Measurements from ENCODE around the gene JPH3. TPM values are rescaled to one million over a fixed set of nuclear protein-coding genes. Genes with fewer than 3 reads are reported as not detected.
"Not testable (repeated sequence)": the region's sequence is repeated elsewhere in the genome, so short reads cannot be mapped to it uniquely, and the experiment has no call there.

Gene JPH3
- total and polyA plus RNA-seq, 2 donors: 0.53 to 0.95 TPM

- not testable (repeated sequence) for H3K4me3 ChIP-seq (ENCODE audit: low read depth, low read length); H3K27ac ChIP-seq (ENCODE audit: low read depth); H3K36me3 ChIP-seq (ENCODE audit: insufficient read depth); DNase-seq (ENCODE audit: extremely low spot score); H3K4me1 ChIP-seq (ENCODE audit: insufficient read depth)
- WGBS: 98% methylated on average over 28 of the region's 28 CpGs
Measured at GRCh38 chr16:87718831-87719230, 116.5 kb downstream of the JPH3 start.

- DNase-seq (ENCODE audit: extremely low spot score): no peak
- 98% methylated on average over 24 of the region's 24 CpGs for WGBS
- no peak overlapping the region for H3K4me3 ChIP-seq (ENCODE audit: low read depth, low read length)
- H3K27ac ChIP-seq (ENCODE audit: low read depth): no peak overlapping the region
- H3K36me3 ChIP-seq (ENCODE audit: insufficient read depth): no peaks in the 10 kb centered on the region
- H3K4me1 ChIP-seq (ENCODE audit: insufficient read depth): no peaks in the 10 kb centered on the region
Measured at GRCh38 chr16:87720446-87720845, 118.1 kb downstream of the JPH3 start.

GRCh38 chr16:87721622-87722585 is 119.6 kb downstream of the JPH3 start:
- WGBS: 84% methylated on average over 33 of the region's 33 CpGs
- H3K4me3 ChIP-seq (ENCODE audit: low read depth, low read length): no peak overlapping the region
- no peaks in the 10 kb centered on the region for H3K4me1 ChIP-seq (ENCODE audit: insufficient read depth)
- no peak for DNase-seq (ENCODE audit: extremely low spot score)
- H3K36me3 ChIP-seq (ENCODE audit: insufficient read depth): no peaks in the 10 kb centered on the region
- H3K27ac ChIP-seq (ENCODE audit: low read depth): no peak overlapping the region

GRCh38 chr16:87722590-87723225 is 120.4 kb downstream of the JPH3 start:
- no peak overlapping the region for H3K4me3 ChIP-seq (ENCODE audit: low read depth, low read length)
- H3K4me1 ChIP-seq (ENCODE audit: insufficient read depth): no peaks in the 10 kb centered on the region
- 93% methylated on average over 19 of the region's 19 CpGs for WGBS
- DNase-seq (ENCODE audit: extremely low spot score): no peak
- H3K36me3 ChIP-seq (ENCODE audit: insufficient read depth): no peaks in the 10 kb centered on the region
- H3K27ac ChIP-seq (ENCODE audit: low read depth): no peak overlapping the region

GRCh38 chr16:87723226-87723623 is 120.9 kb downstream of the JPH3 start:
- WGBS: 56% methylated on average over 12 of the region's 12 CpGs
- Histone ChIP-seq H3K27ac (ENCODE audit: low read depth) (no peak overlapping the region), H3K36me3 (ENCODE audit: insufficient read depth) (no peaks in the 10 kb centered on the region), H3K4me3 (ENCODE audit: low read depth, low read length) (no peak overlapping the region), H3K4me1 (ENCODE audit: insufficient read depth) (no peaks in the 10 kb centered on the region)
- peak; percentile 60 for DNase-seq (ENCODE audit: extremely low spot score)

- H3K36me3 ChIP-seq (ENCODE audit: insufficient read depth): no peaks in the 10 kb centered on the region
- WGBS: 91% methylated on average over 19 of the region's 19 CpGs
Measured at GRCh38 chr16:87724490-87725291, 122.4 kb downstream of the JPH3 start.

GRCh38 chr16:87725596-87726235 is 123.4 kb downstream of the JPH3 start:
- H3K4me1 ChIP-seq (ENCODE audit: insufficient read depth): no peaks in the 10 kb centered on the region
- DNase-seq (ENCODE audit: extremely low spot score): no peak
- 77% methylated on average over 27 of the region's 28 CpGs for WGBS
- H3K36me3 ChIP-seq (ENCODE audit: insufficient read depth): no peaks in the 10 kb centered on the region
- H3K27ac ChIP-seq (ENCODE audit: low read depth): no peak overlapping the region
- H3K4me3 ChIP-seq (ENCODE audit: low read depth, low read length): no peak overlapping the region

More at GRCh38 chr16:87724490-87725291, 122.4 kb downstream of the JPH3 start:
- no peak for DNase-seq (ENCODE audit: extremely low spot score)
- no peaks in the 10 kb centered on the region for H3K4me1 ChIP-seq (ENCODE audit: insufficient read depth)
- no peak overlapping the region for H3K27ac ChIP-seq (ENCODE audit: low read depth)
- no peak overlapping the region for H3K4me3 ChIP-seq (ENCODE audit: low read depth, low read length)

GRCh38 chr16:87726577-87726976 is 124.3 kb downstream of the JPH3 start:
- 95% methylated on average over 31 of the region's 40 CpGs for WGBS
- H3K36me3 ChIP-seq (ENCODE audit: insufficient read depth); H3K27ac ChIP-seq (ENCODE audit: low read depth); DNase-seq (ENCODE audit: extremely low spot score); H3K4me3 ChIP-seq (ENCODE audit: low read depth, low read length); H3K4me1 ChIP-seq (ENCODE audit: insufficient read depth): not testable (repeated sequence)

- no peak for DNase-seq (ENCODE audit: extremely low spot score)
- Histone ChIP-seq H3K27ac (ENCODE audit: low read depth) (no peak overlapping the region), H3K4me3 (ENCODE audit: low read depth, low read length) (no peak overlapping the region), H3K36me3 (ENCODE audit: insufficient read depth) (no peaks in the 10 kb centered on the region), H3K4me1 (ENCODE audit: insufficient read depth) (no peaks in the 10 kb centered on the region)
- WGBS: 95% methylated on average over 16 of the region's 16 CpGs
Measured at GRCh38 chr16:87727346-87727745, 125.0 kb downstream of the JPH3 start.

- Histone ChIP-seq H3K4me3 (ENCODE audit: low read depth, low read length) (no peak overlapping the region), H3K4me1 (ENCODE audit: insufficient read depth) (no peaks in the 10 kb centered on the region), H3K27ac (ENCODE audit: low read depth) (no peak overlapping the region), H3K36me3 (ENCODE audit: insufficient read depth) (no peaks in the 10 kb centered on the region)
- WGBS: 78% methylated on average over 12 of the region's 12 CpGs
- no peak for DNase-seq (ENCODE audit: extremely low spot score)
Measured at GRCh38 chr16:87728026-87728425, 125.7 kb downstream of the JPH3 start.

GRCh38 chr16:87729266-87729954 is 127.1 kb downstream of the JPH3 start:
- Histone ChIP-seq H3K27ac (ENCODE audit: low read depth) (no peak overlapping the region), H3K4me1 (ENCODE audit: insufficient read depth) (no peaks in the 10 kb centered on the region), H3K36me3 (ENCODE audit: insufficient read depth) (no peaks in the 10 kb centered on the region), H3K4me3 (ENCODE audit: low read depth, low read length) (no peak overlapping the region)
- WGBS: 93% methylated on average over 17 of the region's 17 CpGs
- DNase-seq (ENCODE audit: extremely low spot score): no peak

GRCh38 chr16:87731607-87732006 is 129.3 kb downstream of the JPH3 start:
- Histone ChIP-seq H3K36me3 (ENCODE audit: insufficient read depth) (no peaks in the 10 kb centered on the region), H3K4me3 (ENCODE audit: low read depth, low read length) (no peak overlapping the region), H3K4me1 (ENCODE audit: insufficient read depth) (no peaks in the 10 kb centered on the region), H3K27ac (ENCODE audit: low read depth) (no peak overlapping the region)
- DNase-seq (ENCODE audit: extremely low spot score): no peak
- WGBS: 97% methylated on average over 13 of the region's 13 CpGs

- 86% methylated on average over 11 of the region's 11 CpGs for WGBS
- no peak overlapping the region for H3K4me3 ChIP-seq (ENCODE audit: low read depth, low read length)
- no peak for DNase-seq (ENCODE audit: extremely low spot score)
- no peaks in the 10 kb centered on the region for H3K36me3 ChIP-seq (ENCODE audit: insufficient read depth)
- H3K4me1 ChIP-seq (ENCODE audit: insufficient read depth): no peaks in the 10 kb centered on the region
- no peak overlapping the region for H3K27ac ChIP-seq (ENCODE audit: low read depth)
Measured at GRCh38 chr16:87733190-87733589, 130.9 kb downstream of the JPH3 start.
